ENCODE results near the gene BRD3. TPM values are rescaled to one million over a fixed set of nuclear protein-coding genes. Genes with fewer than 3 reads are reported as not detected.

BRD3 gene
- total RNA-seq, 1 experiment from 2014 or later: 63.1 TPM

DNA sequence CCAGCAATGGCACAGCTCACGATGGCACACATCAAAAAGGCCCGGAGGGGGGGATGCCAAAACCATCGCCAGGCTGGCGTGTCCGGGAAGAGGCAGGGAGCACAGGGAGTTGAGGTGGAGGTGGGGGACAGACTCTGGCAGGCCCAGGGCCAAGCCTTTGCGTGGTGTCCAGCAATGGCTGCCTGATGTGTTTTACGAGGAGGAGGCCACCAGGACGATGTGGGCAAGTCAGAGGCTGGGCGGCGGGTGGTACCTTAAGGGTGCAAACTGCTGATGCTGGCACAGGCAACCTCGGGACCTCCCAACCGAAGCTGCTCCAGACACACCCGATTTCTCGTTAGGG, 80.4 kb downstream of the BRD3 start:
- Histone ChIP-seq H3K18ac (ENCODE audit: insufficient read length, low read depth, low read length) (no peak overlapping the region), H3K23me2 (ENCODE audit: insufficient read length, low read depth, low read length, poor library complexity, severe bottlenecking) (peaks cover 6% of the 10 kb centered on the region), H4K5ac (ENCODE audit: insufficient read length, low read depth, low read length) (no peak overlapping the region), H2BK120ac (ENCODE audit: low read depth, low read length, poor library complexity, severe bottlenecking) (no peak overlapping the region), H3T11ph (ENCODE audit: low read length) (no peak overlapping the region), H3K9me3 (ENCODE audit: control insufficient read depth, low read depth, low read length) (no peaks in the 10 kb centered on the region), H3K4me1 (ENCODE audit: insufficient read depth, low read length) (no peaks in the 10 kb centered on the region; the same call in 1 of the 2 replicates), H3K9ac (ENCODE audit: extremely low read depth, insufficient read length, low read length) (no peak overlapping the region), H2BK5ac (ENCODE audit: insufficient read length, low read length) (no peak overlapping the region), H3K4me2 (ENCODE audit: insufficient read depth, insufficient read length, low read length) (no peak overlapping the region), H4K20me1 (ENCODE audit: control insufficient read depth, insufficient read depth, insufficient read length) (no peaks in the 10 kb centered on the region), H3K56ac (ENCODE audit: insufficient read length, low read depth, low read length) (no peak overlapping the region), H2BK15ac (ENCODE audit: low read depth, low read length) (no peak overlapping the region), H3K79me2 (ENCODE audit: insufficient read depth, low read length) (peaks cover 38% of the 10 kb centered on the region; the same call in 1 of the 2 replicates), H3K23ac (ENCODE audit: insufficient read length, low read depth, low read length) (no peak overlapping the region), H3K79me1 (ENCODE audit: insufficient read depth, low read depth, low read length, poor library complexity, severe bottlenecking) (peaks cover 8% of the 10 kb centered on the region), H3K27ac (ENCODE audit: insufficient read length, low read depth, low read length) (no peak overlapping the region), H3K14ac (ENCODE audit: insufficient read depth, low read length) (no peak overlapping the region), H2AK5ac (ENCODE audit: insufficient read length, low read length) (no peak overlapping the region), H4K8ac (replicated peaks; ENCODE audit: insufficient read length, low read depth, low read length) (no peak overlapping the region), H4K91ac (ENCODE audit: insufficient read length, low read depth, low read length) (no peak overlapping the region), H3K4ac (ENCODE audit: low read depth, low read length) (no peak overlapping the region), H2BK12ac (ENCODE audit: insufficient read length, low read depth, low read length) (no peak overlapping the region), H2AFZ (ENCODE audit: low read length) (no peak overlapping the region), H2BK20ac (ENCODE audit: low read depth, low read length, poor library complexity, severe bottlenecking) (no peak overlapping the region), H3K27me3 (ENCODE audit: insufficient read depth, low read length) (no peaks in the 10 kb centered on the region)
- TF ChIP-seq CTCF (conservative IDR thresholded peaks at IDR 0.05): no peak
- DNase-seq: no peak
- H3K4me3 Mint-ChIP-seq: no peak overlapping the region
- whole genome bisulfite sequencing (ENCODE audit: extremely low coverage, insufficient read length, low lambda C conversion rate): no CpG with 5 or more reads among the region's 14 CpGs
- H3K36me3 Mint-ChIP-seq (ENCODE audit: insufficient read depth in 1 of 3, low read depth in 3 of 3): peaks cover 0 to 5% (median 5%) of the 10 kb centered on the region in 3 experiments; a peak in 3 of 7 replicates
- H3K9me3 Mint-ChIP-seq: no peaks in the 10 kb centered on the region; a peak in 1 of 5 replicates
- H3K27ac Mint-ChIP-seq: no peak overlapping the region
- H3K27me3 Mint-ChIP-seq (ENCODE audit: low read depth): no peaks in the 10 kb centered on the region
- peaks cover 36 to 45% of the 10 kb centered on the region in 2 experiments for H3K4me1 Mint-ChIP-seq

Data from H9 (cell line).